ENCODE results near the gene ALDH3B2. TPM values are rescaled to one million over a fixed set of nuclear protein-coding genes. Genes with fewer than 3 reads are reported as not detected.
"Not testable (repeated sequence)": the region's sequence is repeated elsewhere in the genome, so short reads cannot be mapped to it uniquely, and the experiment has no call there.

Gene ALDH3B2
- total RNA-seq, 1 donor from 2014 or later = not detected

DNA sequence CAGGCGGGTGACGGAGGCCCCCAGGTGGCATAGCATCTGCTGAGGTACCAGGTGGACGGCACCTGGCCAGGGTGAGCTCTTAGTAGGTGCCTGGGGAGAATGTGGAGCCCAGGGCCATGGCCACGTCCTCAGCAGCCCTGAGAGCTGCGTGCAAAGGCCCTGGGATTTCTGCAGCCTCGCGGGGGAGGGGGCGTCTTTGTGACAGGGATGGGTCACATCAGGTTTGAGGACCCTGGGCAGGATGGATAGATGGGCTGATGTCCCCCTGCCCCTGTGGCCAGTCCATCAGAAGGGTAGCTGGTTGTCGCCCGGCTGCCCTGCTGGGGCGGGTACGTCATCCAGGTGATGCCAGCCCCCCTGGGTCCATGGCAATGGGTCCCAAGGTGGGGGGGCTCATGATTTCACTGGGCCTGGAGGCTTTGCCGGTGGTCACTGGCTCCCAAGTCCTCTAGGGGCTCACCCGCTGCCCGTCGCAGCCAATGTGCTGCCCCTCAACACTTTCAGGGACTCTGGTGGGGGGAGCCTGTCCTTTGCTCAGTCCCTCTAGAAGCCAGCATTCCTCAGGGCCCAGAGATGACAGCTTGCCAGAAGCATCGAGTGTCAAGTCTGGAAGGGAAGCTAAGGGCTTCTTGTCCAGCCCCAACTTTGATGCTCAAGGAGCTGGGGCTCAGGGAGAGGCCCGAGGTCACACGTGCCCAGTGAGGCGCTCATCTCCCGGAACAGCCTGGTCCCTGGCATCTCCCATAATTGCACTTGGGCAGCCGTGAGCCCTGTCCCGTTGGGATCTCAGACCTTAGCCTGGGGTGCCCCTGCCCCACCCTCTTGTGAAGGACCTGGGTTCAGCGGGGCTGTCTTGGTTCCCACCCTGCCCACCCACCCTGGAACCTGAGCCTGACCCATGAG lies 35.6 kb downstream of the ALDH3B2 start:
- Histone ChIP-seq H3K4me3 (no peak overlapping the region), H3K36me3 (no peaks in the 10 kb centered on the region), H3K4me1 (no peaks in the 10 kb centered on the region), H3K9me3 (replicated peaks) (peaks cover 3% of the 10 kb centered on the region), H3K27ac (replicated peaks) (no peak overlapping the region), H3K27me3 (ENCODE audit: low read depth) (peaks cover 42% of the 10 kb centered on the region)
- DNase-seq = no peak
- TF ChIP-seq, protein P1, sequence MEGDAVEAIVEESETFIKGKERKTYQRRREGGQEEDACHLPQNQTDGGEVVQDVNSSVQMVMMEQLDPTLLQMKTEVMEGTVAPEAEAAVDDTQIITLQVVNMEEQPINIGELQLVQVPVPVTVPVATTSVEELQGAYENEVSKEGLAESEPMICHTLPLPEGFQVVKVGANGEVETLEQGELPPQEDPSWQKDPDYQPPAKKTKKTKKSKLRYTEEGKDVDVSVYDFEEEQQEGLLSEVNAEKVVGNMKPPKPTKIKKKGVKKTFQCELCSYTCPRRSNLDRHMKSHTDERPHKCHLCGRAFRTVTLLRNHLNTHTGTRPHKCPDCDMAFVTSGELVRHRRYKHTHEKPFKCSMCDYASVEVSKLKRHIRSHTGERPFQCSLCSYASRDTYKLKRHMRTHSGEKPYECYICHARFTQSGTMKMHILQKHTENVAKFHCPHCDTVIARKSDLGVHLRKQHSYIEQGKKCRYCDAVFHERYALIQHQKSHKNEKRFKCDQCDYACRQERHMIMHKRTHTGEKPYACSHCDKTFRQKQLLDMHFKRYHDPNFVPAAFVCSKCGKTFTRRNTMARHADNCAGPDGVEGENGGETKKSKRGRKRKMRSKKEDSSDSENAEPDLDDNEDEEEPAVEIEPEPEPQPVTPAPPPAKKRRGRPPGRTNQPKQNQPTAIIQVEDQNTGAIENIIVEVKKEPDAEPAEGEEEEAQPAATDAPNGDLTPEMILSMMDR (IDR thresholded peaks at IDR 0.05; ENCODE audit: borderline replicate concordance) = no peak
- intact Hi-C loops (cut with micrococcal nuclease) = no loop called here

DNA sequence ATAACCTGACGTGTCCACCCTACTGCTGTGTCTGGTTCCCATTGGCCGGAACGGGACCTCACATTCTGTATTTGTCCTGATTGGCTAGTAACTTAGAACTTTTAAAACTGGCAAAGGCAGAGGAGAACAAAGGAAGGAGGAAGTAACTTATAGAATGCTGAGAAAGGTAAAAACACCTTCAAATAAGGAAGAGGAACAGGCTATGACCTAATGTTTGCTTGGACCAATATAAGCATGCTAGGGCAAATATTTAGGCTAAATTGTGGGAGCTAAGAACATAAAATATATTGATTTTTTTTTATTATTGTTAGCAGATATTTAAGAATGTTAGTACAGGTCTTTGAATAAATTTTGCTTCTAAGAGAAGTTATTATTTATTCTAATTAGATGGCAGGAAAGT lies 37.0 kb downstream of the ALDH3B2 start:
- H3K4me3 ChIP-seq; DNase-seq; H3K36me3 ChIP-seq; H3K27ac ChIP-seq (replicated peaks); H3K4me1 ChIP-seq; H3K9me3 ChIP-seq (replicated peaks); intact Hi-C loops (cut with micrococcal nuclease): not testable (repeated sequence)
- H3K27me3 ChIP-seq (ENCODE audit: low read depth) = peaks cover 42% of the 10 kb centered on the region

DNA sequence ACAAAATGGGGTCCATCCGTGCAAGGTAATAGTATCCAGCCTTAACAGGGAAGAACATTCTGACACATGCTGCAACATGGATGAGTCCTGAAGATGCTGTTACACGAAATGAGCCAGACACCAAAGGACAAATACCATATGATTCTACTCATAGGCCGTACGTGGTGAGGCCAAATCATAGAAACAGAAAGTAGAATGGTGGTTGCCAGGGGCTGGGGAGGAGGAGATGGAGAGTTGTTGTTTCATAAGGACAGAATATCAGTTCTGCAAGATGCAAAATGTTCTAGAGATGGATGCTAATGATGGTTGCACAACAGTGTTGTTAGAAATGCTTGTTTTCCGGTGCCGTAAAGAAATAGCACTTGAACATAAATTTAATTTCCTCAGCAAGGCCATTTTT lies 37.5 kb downstream of the ALDH3B2 start:
- no peak overlapping the region for H3K4me3 ChIP-seq
- peaks cover 42% of the 10 kb centered on the region for H3K27me3 ChIP-seq (ENCODE audit: low read depth)
- no peaks in the 10 kb centered on the region for H3K36me3 ChIP-seq
- H3K9me3 ChIP-seq (replicated peaks) = no peaks in the 10 kb centered on the region
- peaks cover 7% of the 10 kb centered on the region for H3K4me1 ChIP-seq
- TF ChIP-seq, protein P1 (IDR thresholded peaks at IDR 0.05; ENCODE audit: borderline replicate concordance) = no peak
- no peak for DNase-seq
- no peak overlapping the region for H3K27ac ChIP-seq (replicated peaks)
- intact Hi-C loops (cut with micrococcal nuclease) = no loop called here

DNA sequence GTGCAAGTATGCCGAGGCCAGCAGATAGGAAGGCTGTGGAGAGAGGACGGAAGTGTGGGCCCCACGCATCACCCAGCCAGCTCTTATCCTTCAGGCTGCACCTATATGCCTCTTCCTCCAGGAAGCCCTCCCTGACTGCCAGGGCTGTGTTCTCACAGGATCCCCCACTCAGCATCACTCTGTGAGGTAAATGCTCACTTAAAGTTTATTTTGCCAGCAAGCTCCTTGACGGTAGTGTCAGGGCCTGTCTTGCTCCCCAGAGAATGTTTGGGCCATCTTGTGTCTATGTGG lies 39.2 kb downstream of the ALDH3B2 start:
- TF ChIP-seq, protein P1 (IDR thresholded peaks at IDR 0.05; ENCODE audit: borderline replicate concordance) = no peak
- H3K9me3 ChIP-seq (replicated peaks) = no peaks in the 10 kb centered on the region
- no peak for DNase-seq
- intact Hi-C loops (cut with micrococcal nuclease) = no loop called here
- H3K27me3 ChIP-seq (ENCODE audit: low read depth) = peaks cover 28% of the 10 kb centered on the region
- no peak overlapping the region for H3K27ac ChIP-seq (replicated peaks)
- peaks cover 23% of the 10 kb centered on the region for H3K4me1 ChIP-seq
- H3K36me3 ChIP-seq = no peaks in the 10 kb centered on the region
- H3K4me3 ChIP-seq = no peak overlapping the region

DNA sequence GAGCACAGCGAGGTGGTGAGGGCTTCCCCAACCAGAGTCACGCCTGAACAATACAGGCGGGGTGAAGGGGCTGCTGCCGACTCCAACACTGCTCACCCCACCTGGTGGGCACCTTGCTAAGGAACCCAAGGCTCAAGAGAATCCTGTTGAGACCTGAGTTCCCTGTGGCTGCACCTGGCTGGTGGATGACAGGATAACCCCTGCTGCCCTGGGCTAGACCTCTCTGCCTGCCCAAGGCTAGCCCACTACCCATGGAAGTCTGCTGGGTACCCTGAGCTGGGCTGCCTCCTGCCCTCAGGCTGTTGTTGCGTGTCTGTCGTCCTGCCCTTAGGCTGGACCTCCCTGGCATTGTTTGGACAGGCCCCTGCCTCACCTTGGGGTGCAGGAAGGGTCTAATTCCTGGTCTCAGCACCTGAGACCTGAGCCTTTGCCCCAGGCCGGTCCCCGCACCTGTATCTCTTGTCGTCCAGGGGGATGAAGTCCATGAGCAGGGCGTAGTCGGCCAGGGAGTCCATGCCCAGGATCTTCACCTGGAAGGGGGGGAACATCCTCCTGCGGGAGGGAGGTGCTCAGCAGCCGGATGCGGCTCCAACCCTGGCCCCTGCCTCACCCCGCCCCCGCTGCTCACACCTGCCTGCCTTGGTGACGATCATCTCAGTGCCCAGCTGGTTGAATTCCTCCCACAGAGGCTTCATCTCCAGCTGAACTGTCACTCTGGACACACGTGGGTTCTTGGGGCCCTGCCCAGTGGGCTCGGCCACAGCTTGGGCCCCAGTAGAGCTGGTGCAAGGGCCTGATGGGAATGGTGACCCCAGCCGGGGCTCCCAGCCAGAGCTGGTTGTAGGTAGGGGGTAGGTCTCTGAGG lies 39.8 kb downstream of the ALDH3B2 start:
- peaks cover 23% of the 10 kb centered on the region for H3K27me3 ChIP-seq (ENCODE audit: low read depth)
- H3K36me3 ChIP-seq = no peaks in the 10 kb centered on the region
- intact Hi-C loops (cut with micrococcal nuclease) = no loop called here
- no peaks in the 10 kb centered on the region for H3K9me3 ChIP-seq (replicated peaks)
- no peak overlapping the region for H3K4me3 ChIP-seq
- TF ChIP-seq, protein P1 (IDR thresholded peaks at IDR 0.05; ENCODE audit: borderline replicate concordance) = no peak
- DNase-seq = no peak
- H3K27ac ChIP-seq (replicated peaks) = no peak overlapping the region
- peaks cover 24% of the 10 kb centered on the region for H3K4me1 ChIP-seq
